HepG2 (cell line): ENCODE data around the gene HIGD1A. TPM values are rescaled to one million over a fixed set of nuclear protein-coding genes. Genes with fewer than 3 reads are reported as not detected.
A peak's percentile ranks its signal among the peaks of the same experiment; 100 is the strongest.

Experiments
- E2F1 ChIP-seq: sonication (generic); formaldehyde crosslinking; IDR thresholded peaks from 2 replicates; pipeline ENCODE4 v1.5.0; 2020; ENCODE audit warnings: missing genetic modification reagents
- HNRNPL ChIP-seq: fragments of 200-400 bp; formaldehyde crosslinking; IDR thresholded peaks from 2 replicates; pipeline ENCODE4 v1.6.1; 2017; ENCODE audit warnings: mild to moderate bottlenecking, low read depth, low read length
- HOMEZ ChIP-seq: IDR thresholded peaks from 2 replicates; pipeline ENCODE4 v1.6.1; 2016; ENCODE audit warnings: low read depth
- HOXA3 ChIP-seq: sonication (generic); formaldehyde crosslinking; IDR thresholded peaks from 2 replicates; pipeline ENCODE4 v1.5.0; 2020; ENCODE audit warnings: missing genetic modification reagents
- PATZ1 ChIP-seq: sonication (generic); formaldehyde crosslinking; IDR thresholded peaks from 2 replicates; pipeline ENCODE4 v1.4.0; 2020; ENCODE audit warnings: missing genetic modification reagents
- PITX1 ChIP-seq: sonication (generic); formaldehyde crosslinking; IDR thresholded peaks from 2 replicates; pipeline ENCODE4 v1.5.1; 2020; ENCODE audit warnings: mild to moderate bottlenecking, missing genetic modification reagents
- SSRP1 ChIP-seq: IDR thresholded peaks from 2 replicates; pipeline ENCODE4 v1.6.1; 2016; ENCODE audit warnings: control low read depth
- ZMYM4 ChIP-seq: sonication (generic); formaldehyde crosslinking; IDR thresholded peaks from 2 replicates; pipeline ENCODE4 v1.8.1; 2023; ENCODE audit warnings: mild to moderate bottlenecking, missing genetic modification reagents
- ZNF234 ChIP-seq: sonication (generic); formaldehyde crosslinking; conservative IDR thresholded peaks from 2 replicates; pipeline ENCODE4 v1.5.1; 2020; ENCODE audit warnings: mild to moderate bottlenecking, missing genetic modification reagents
- ZNF317 ChIP-seq: sonication (generic); formaldehyde crosslinking; IDR thresholded peaks from 2 replicates; pipeline ENCODE4 v1.5.0; 2020; ENCODE audit warnings: mild to moderate bottlenecking, missing genetic modification reagents
- ZNF572 ChIP-seq: sonication (generic); formaldehyde crosslinking; IDR thresholded peaks from 2 replicates; pipeline ENCODE4 v1.5.1; 2020; ENCODE audit warnings: mild to moderate bottlenecking, missing genetic modification reagents
- ZNF616 ChIP-seq: sonication (generic); formaldehyde crosslinking; IDR thresholded peaks from 2 replicates; pipeline ENCODE4 v1.5.0; 2020; ENCODE audit warnings: low read depth, mild to moderate bottlenecking, missing genetic modification reagents
- ZNF629 ChIP-seq: sonication (generic); formaldehyde crosslinking; conservative IDR thresholded peaks from 2 replicates; pipeline ENCODE4 v1.5.0; 2020; ENCODE audit warnings: missing genetic modification reagents
- ZNF784 ChIP-seq: sonication (generic); formaldehyde crosslinking; IDR thresholded peaks from 2 replicates; pipeline ENCODE4 v1.5.1; 2020; ENCODE audit warnings: missing genetic modification reagents, mild to moderate bottlenecking, borderline replicate concordance
- ZNF790 ChIP-seq: sonication (generic); formaldehyde crosslinking; IDR thresholded peaks from 2 replicates; pipeline ENCODE4 v1.8.0; 2022; ENCODE audit warnings: missing genetic modification reagents, mild to moderate bottlenecking, borderline replicate concordance
- polyA plus RNA-seq, 8 experiments: library from polyadenylated mRNA; depleted of rRNA in 3 of 8; stranded (reverse) in 7 of 8; unstranded in 1 of 8; fragments of >200 nt; fragmentation: Illumina TruSeq in 4 of 8; extraction: Trizol in 4 of 8; gene quantifications; 2 replicates each; pipeline versions ENCODE4 v1.2.1 to v1.2.3, GENCODE V29; 2011 to 2016; ENCODE audit warnings: low read depth in 4 of 8, missing spikeins in 1 of 8, mixed read lengths in 1 of 8; ENCODE audit not compliant: insufficient read depth in 1 of 8
- total RNA-seq, 5 experiments: library from RNA; depleted of rRNA; stranded (reverse); fragments of >200 nt; fragmentation: Illumina TruSeq; extraction: Trizol; gene quantifications; 2 replicates each; pipeline ENCODE4 v1.2.3, GENCODE V29; 2016; ENCODE audit warnings: low read depth in 1 of 5
- TF ChIP-seq, protein P1 (sequence below): sonication (generic); formaldehyde crosslinking; IDR thresholded peaks from 2 replicates; pipeline ENCODE4 v1.9.0; 2022; ENCODE audit warnings: low read depth, missing genetic modification reagents
- TF ChIP-seq, protein P2 (sequence below): sonication (generic); formaldehyde crosslinking; IDR thresholded peaks from 2 replicates; pipeline ENCODE4 v1.5.1; 2020; ENCODE audit warnings: mild to moderate bottlenecking, missing genetic modification reagents, moderate library complexity

Gene HIGD1A
- total and polyA plus RNA-seq, 2 of the 13 experiments (the other 11 are each of a cell fraction or from before 2014, with no cell fraction given) = 222 to 253 TPM

GRCh38 chr3:42804106-42804830 is at the start of gene HIGD1A (continued):
- TF ChIP-seq, protein P1, sequence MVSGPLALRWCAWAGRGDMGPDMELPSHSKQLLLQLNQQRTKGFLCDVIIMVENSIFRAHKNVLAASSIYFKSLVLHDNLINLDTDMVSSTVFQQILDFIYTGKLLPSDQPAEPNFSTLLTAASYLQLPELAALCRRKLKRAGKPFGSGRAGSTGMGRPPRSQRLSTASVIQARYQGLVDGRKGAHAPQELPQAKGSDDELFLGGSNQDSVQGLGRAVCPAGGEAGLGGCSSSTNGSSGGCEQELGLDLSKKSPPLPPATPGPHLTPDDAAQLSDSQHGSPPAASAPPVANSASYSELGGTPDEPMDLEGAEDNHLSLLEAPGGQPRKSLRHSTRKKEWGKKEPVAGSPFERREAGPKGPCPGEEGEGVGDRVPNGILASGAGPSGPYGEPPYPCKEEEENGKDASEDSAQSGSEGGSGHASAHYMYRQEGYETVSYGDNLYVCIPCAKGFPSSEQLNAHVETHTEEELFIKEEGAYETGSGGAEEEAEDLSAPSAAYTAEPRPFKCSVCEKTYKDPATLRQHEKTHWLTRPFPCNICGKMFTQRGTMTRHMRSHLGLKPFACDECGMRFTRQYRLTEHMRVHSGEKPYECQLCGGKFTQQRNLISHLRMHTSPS (CRISPR knock-in tag) = no peak
- no peak for TF ChIP-seq ZNF629 (CRISPR knock-in tag)
- TF ChIP-seq HNRNPL = 0 out of 2 replicates have a peak, but pooled peaks have one; percentile 27
- peak; percentile 18; the same call in 1 of the 2 replicates for TF ChIP-seq ZNF616
- TF ChIP-seq ZNF572 (CRISPR knock-in tag) = 0 out of 2 replicates have a peak, but pooled peaks have one; percentile 79
- no peak for TF ChIP-seq SSRP1
- TF ChIP-seq, protein P2, sequence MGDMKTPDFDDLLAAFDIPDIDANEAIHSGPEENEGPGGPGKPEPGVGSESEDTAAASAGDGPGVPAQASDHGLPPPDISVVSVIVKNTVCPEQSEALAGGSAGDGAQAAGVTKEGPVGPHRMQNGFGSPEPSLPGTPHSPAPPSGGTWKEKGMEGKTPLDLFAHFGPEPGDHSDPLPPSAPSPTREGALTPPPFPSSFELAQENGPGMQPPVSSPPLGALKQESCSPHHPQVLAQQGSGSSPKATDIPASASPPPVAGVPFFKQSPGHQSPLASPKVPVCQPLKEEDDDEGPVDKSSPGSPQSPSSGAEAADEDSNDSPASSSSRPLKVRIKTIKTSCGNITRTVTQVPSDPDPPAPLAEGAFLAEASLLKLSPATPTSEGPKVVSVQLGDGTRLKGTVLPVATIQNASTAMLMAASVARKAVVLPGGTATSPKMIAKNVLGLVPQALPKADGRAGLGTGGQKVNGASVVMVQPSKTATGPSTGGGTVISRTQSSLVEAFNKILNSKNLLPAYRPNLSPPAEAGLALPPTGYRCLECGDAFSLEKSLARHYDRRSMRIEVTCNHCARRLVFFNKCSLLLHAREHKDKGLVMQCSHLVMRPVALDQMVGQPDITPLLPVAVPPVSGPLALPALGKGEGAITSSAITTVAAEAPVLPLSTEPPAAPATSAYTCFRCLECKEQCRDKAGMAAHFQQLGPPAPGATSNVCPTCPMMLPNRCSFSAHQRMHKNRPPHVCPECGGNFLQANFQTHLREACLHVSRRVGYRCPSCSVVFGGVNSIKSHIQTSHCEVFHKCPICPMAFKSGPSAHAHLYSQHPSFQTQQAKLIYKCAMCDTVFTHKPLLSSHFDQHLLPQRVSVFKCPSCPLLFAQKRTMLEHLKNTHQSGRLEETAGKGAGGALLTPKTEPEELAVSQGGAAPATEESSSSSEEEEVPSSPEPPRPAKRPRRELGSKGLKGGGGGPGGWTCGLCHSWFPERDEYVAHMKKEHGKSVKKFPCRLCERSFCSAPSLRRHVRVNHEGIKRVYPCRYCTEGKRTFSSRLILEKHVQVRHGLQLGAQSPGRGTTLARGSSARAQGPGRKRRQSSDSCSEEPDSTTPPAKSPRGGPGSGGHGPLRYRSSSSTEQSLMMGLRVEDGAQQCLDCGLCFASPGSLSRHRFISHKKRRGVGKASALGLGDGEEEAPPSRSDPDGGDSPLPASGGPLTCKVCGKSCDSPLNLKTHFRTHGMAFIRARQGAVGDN (CRISPR knock-in tag) = peak; percentile 93
- peak; percentile 60 for TF ChIP-seq ZNF317 (CRISPR knock-in tag)
- TF ChIP-seq HOMEZ (CRISPR knock-in tag) = peak; percentile 54; the same call in 1 of the 2 replicates
- peak; percentile 30; the same call in 1 of the 2 replicates for TF ChIP-seq ZNF784 (CRISPR knock-in tag)
- TF ChIP-seq HOXA3 (CRISPR knock-in tag) = no peak; the same call in 1 of the 2 replicates
- TF ChIP-seq E2F1 = peak; percentile 64; the same call in 1 of the 2 replicates
- 0 out of 2 replicates have a peak, but pooled peaks have one; percentile 11 for TF ChIP-seq PITX1 (CRISPR knock-in tag)
- TF ChIP-seq ZNF790 (CRISPR knock-in tag) = peak; percentile 71; the same call in 1 of the 2 replicates
- no peak for TF ChIP-seq ZNF234 (CRISPR knock-in tag)
- TF ChIP-seq PATZ1 = peak; percentile 61
- peak; percentile 72 for TF ChIP-seq ZMYM4 (CRISPR knock-in tag)
